Large intestine (tissue), 3 donors: ENCODE results near the gene ACO2. TPM values are rescaled to one million over a fixed set of nuclear protein-coding genes. Genes with fewer than 3 reads are reported as not detected.

ENCODE experiments used
- DNase-seq, 2 donors: peaks; one replicate each; pipeline versions ENCODE4 v3.0.0 to v3.0.0-alpha.2; 2013
- H3K27ac ChIP-seq: one replicate; pipeline ENCODE4 v1.5.1; 2013; ENCODE audit warnings: low read length
- H3K27me3 ChIP-seq: 2 replicates; pipeline ENCODE4 v1.6.1; 2013; ENCODE audit warnings: low read length; ENCODE audit not compliant: control insufficient read depth, insufficient read depth
- H3K36me3 ChIP-seq: 2 replicates; pipeline ENCODE4 v1.6.1; 2013; ENCODE audit warnings: low read length; ENCODE audit not compliant: control insufficient read depth, insufficient read depth
- H3K4me1 ChIP-seq: one replicate; pipeline ENCODE4 v1.6.1; 2013; ENCODE audit warnings: low read length; ENCODE audit not compliant: control insufficient read depth, insufficient read depth
- H3K4me3 ChIP-seq: one replicate; pipeline ENCODE4 v1.5.1; 2013; ENCODE audit warnings: low read length
- H3K9me3 ChIP-seq: one replicate; pipeline ENCODE4 v1.6.1; 2013; ENCODE audit warnings: mild to moderate bottlenecking, low read depth, low read length, moderate library complexity; ENCODE audit not compliant: control insufficient read depth
- WGBS: methylation state at CpG from one replicate; pipeline ENCODE4 v1.1.5; 2013; ENCODE audit warnings: low lambda C conversion rate; ENCODE audit not compliant: insufficient coverage; 5-methylcytosine and 5-hydroxymethylcytosine counted together
- polyA plus RNA-seq: library from polyadenylated mRNA; unstranded; fragments of 120-200 nt; gene quantifications from one replicate; pipeline ENCODE4 v1.2.1, GENCODE V29; 2013

The ACO2 gene
- polyA plus RNA-seq, 1 donor = 209 TPM

- peak overlapping the region; percentile 32 for H3K27ac ChIP-seq
- H3K4me1 ChIP-seq = no peaks in the 10 kb centered on the region
- no peak overlapping the region for H3K4me3 ChIP-seq
- no peaks in the 10 kb centered on the region for H3K27me3 ChIP-seq
- H3K9me3 ChIP-seq = no peaks in the 10 kb centered on the region
- H3K36me3 ChIP-seq = peaks cover 86% of the 10 kb centered on the region
- DNase-seq = no peak
- WGBS = 80% methylated on average over 1 of the region's 21 CpGs
These were observed 54.7 kb downstream of the ACO2 start for GRCh38 chr22:41523464-41524221.

DNA sequence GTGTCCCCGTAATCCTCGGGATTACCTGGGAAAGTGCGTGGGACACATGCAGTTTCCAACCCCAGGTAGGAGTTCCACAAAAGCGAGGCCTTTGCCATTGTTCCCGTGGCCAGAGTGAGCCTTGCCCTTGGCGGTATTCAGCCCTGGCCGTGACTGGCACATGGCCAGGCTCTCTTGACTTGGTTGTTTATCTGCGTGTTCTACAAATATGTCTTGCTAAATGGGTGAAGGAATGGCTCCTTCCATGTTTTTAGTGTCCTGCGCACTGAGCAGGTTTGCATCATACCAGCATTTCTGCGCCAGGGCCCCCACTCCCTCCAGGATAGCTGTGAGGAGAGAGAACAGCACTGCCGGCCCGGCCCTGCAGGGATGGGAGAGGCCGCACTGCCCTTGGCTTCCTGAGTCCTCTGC is 55.3 kb downstream of the ACO2 start:
- WGBS = 100% methylated on average over 2 of the region's 13 CpGs
- no peaks in the 10 kb centered on the region for H3K27me3 ChIP-seq

DNA sequence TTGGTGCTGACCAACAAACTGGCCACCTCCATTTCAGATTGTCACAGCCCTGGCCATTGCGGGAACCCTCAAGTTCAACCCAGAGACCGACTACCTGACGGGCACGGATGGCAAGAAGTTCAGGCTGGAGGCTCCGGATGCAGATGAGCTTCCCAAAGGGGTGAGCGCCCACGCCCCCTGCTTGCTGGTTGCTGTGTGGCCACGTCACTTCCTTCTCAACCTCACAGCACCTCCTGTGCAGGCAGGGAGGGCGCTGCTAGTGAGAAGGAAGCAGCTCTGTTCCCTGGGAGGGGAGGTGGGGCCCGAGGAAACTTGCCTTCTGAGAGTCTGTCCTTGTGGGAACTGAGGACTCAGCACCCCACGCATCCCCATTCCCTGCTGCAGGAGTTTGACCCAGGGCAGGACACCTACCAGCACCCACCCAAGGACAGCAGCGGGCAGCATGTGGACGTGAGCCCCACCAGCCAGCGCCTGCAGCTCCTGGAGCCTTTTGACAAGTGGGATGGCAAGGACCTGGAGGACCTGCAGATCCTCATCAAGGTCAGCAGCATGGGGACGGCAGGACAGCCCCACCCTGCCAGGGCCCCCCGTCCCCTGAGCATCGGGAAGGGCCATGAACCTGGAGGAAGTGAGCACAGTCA is 56.0 kb downstream of the ACO2 start:
- Histone ChIP-seq H3K4me1 (no peaks in the 10 kb centered on the region), H3K9me3 (no peaks in the 10 kb centered on the region), H3K27ac (peak overlapping the region; percentile 32), H3K36me3 (peaks cover 86% of the 10 kb centered on the region), H3K27me3 (no peaks in the 10 kb centered on the region), H3K4me3 (no peak overlapping the region)
- no peak for DNase-seq
- WGBS = no CpG with 5 or more reads among the region's 17 CpGs

More for the DNA sequence above, 55.3 kb downstream of the ACO2 start:
- H3K4me1 ChIP-seq = no peaks in the 10 kb centered on the region
- no peak for DNase-seq
- H3K9me3 ChIP-seq = no peaks in the 10 kb centered on the region
- H3K4me3 ChIP-seq = no peak overlapping the region
- H3K36me3 ChIP-seq = peaks cover 86% of the 10 kb centered on the region
- peak overlapping the region; percentile 32 for H3K27ac ChIP-seq

DNA sequence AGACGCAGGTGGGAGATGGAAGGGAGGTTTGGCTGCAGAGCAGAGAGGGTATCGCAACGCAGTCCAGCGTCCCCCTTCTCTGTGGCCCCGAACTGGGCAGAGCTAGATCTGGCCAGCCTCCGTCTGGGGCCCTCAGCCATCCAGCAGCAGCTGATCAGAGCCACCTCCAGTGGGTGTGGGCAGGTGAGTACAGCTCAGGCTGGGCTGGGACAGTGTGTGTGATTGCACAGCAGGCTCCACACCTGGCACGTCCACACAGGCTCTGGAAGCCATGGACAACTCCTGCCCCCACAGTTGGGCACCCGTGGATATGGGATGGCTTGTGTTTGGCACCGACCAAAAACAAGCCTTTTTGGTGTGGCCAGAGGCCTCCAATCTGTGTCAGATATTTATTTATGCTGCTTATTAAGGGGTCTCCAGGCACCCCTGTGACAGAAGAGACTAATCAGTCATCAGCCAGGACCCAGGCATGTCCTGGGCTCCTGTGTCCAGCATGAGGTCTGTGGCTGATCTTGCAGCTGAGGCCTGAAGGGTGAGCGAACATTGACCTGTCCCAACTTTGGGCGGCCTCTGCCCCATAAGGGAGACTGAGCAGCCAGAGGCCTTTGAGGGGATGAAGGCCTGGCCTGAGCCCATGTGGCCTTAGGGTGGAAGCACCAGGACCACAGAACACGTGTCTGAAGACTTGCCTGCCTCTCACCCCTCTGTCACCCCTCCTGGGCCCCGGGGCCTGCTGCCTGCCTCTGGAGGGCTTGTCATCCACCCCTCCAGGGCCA is 56.7 kb downstream of the ACO2 start:
- DNase-seq = no peak
- H3K27ac ChIP-seq = no peak overlapping the region
- H3K27me3 ChIP-seq = no peaks in the 10 kb centered on the region
- H3K4me1 ChIP-seq = no peaks in the 10 kb centered on the region
- peaks cover 88% of the 10 kb centered on the region for H3K36me3 ChIP-seq
- H3K9me3 ChIP-seq = no peaks in the 10 kb centered on the region
- no peak overlapping the region for H3K4me3 ChIP-seq
- WGBS = no CpG with 5 or more reads among the region's 13 CpGs

DNA sequence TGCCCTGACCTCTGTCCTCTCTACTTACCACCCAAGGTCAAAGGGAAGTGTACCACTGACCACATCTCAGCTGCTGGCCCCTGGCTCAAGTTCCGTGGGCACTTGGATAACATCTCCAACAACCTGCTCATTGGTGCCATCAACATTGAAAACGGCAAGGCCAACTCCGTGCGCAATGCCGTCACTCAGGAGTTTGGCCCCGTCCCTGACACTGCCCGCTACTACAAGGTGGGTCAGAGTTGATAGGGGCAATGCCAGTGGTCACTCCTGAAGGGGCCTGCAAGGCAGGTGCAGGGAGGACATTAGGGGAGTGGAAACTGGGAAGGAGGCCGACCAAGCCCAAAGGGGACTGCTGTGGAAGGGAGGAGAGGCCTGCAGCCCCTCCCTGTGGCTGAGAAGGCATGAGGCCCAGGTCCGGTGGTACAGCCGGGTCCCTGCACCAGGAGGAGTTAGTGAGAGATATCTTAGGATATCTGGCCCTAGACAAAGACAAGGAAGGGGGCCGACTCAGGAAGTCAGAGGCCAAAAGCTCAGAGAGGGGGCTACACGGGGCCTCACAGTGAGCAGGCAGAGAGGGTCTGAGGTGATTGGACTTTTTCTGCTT is 57.4 kb downstream of the ACO2 start:
- H3K27ac ChIP-seq = no peak overlapping the region
- no peak overlapping the region for H3K4me3 ChIP-seq
- no peaks in the 10 kb centered on the region for H3K4me1 ChIP-seq
- no CpG with 5 or more reads among the region's 12 CpGs for WGBS
- peaks cover 91% of the 10 kb centered on the region for H3K36me3 ChIP-seq
- H3K9me3 ChIP-seq = no peaks in the 10 kb centered on the region
- no peaks in the 10 kb centered on the region for H3K27me3 ChIP-seq
- DNase-seq = no peak

DNA sequence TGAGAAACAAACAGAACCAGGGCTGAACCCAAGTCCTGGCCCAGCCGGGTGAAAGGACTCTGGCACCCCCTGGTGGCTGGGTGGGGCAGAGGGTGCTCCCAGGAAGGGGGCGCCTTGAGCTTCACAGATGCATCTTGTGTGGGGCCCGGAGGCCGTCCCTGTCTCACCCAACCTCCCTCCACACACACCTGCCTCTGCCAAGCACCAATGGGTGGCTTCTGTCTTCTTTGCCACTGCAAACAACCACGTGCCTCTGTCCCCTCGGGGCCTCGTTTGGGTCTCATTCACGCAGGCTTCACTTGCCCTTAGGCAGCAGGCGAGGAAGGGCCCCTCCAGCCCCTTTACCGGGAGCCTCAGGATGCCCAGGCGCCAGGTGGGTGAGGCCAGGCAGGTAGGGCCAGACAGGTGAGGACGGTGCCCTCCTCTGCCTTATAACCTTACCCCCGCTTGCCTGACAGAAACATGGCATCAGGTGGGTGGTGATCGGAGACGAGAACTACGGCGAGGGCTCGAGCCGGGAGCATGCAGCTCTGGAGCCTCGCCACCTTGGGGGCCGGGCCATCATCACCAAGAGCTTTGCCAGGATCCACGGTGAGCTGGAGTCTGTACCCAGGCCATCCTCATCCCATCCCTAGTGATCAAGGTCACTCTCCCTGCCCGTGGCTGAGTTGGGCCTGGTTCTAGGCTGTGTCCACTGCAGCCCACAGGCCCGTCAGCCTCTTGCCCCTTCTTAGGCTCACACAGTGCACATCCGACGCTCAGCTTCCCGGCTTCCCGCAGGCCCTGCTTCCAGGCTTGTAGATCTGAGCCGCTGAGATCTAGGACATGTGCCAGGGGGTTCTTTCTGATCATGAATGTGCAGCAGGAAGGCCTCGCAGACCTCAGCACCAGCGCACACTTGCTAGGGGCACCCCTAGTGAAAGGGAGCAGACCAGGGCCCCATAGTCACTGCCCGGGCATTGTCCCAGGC is 58.2 kb downstream of the ACO2 start:
- Histone ChIP-seq H3K4me1 (peaks cover 4% of the 10 kb centered on the region), H3K9me3 (no peaks in the 10 kb centered on the region), H3K4me3 (no peak overlapping the region), H3K27ac (no peak overlapping the region), H3K36me3 (peaks cover 97% of the 10 kb centered on the region), H3K27me3 (no peaks in the 10 kb centered on the region)
- DNase-seq = no peak
- no CpG with 5 or more reads among the region's 32 CpGs for WGBS

DNA sequence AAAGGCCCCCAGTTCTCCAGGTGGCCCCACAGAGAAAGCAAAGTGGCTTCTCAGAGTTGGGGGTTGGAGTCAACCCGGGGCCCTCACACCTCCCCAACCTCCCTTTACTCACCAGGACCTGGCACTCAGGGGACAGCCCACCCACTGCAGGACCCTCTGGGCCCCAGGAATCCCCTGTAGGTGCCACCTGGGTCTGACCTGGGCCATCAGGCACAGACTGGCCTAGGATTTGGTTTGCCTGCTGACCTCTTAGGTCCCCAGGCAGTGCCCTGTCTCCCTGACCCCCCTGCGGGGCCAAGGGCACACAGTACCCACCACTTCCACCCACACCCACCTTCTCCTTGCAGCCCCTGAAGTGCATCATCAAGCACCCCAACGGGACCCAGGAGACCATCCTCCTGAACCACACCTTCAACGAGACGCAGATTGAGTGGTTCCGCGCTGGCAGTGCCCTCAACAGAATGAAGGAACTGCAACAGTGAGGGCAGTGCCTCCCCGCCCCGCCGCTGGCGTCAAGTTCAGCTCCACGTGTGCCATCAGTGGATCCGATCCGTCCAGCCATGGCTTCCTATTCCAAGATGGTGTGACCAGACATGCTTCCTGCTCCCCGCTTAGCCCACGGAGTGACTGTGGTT is 59.3 kb downstream of the ACO2 start:
- Histone ChIP-seq H3K36me3 (peaks cover 96% of the 10 kb centered on the region), H3K4me3 (no peak overlapping the region), H3K4me1 (peaks cover 12% of the 10 kb centered on the region), H3K27ac (no peak overlapping the region), H3K9me3 (no peaks in the 10 kb centered on the region), H3K27me3 (no peaks in the 10 kb centered on the region)
- 50% methylated on average over 1 of the region's 16 CpGs for WGBS
- no peak for DNase-seq

DNA sequence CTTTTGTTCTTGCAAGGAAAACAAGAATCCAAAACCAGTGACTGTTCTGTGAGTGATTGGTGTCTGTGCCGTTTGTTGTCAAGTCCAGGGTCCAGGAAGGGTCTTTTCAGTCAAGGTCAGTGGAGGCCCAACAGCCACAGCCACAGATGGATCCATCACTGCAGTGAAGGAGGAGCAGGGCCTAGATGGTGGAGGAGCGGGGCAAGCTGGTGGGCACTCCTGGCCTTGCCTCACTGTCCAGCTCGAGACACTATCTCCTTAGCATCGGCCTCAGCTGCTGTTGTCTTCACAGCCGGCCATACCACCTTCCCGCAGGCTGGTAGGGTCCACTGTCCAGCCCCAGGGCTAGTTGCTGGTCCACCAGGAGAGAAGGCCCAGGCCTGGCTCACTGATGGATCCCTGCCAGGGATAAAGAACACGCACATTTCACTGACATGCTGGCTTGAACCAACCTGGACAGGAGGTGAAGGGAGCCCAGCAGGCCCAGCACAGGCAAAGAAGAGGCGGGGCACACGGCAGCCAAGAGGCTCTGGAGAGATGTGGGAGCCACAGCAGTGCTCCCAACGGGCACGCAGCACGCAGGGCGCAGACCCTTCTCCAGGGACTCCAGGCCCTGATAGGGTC is 60.1 kb downstream of the ACO2 start:
- no peaks in the 10 kb centered on the region for H3K9me3 ChIP-seq
- H3K27me3 ChIP-seq = no peaks in the 10 kb centered on the region
- H3K36me3 ChIP-seq = peaks cover 94% of the 10 kb centered on the region
- H3K4me3 ChIP-seq = no peak overlapping the region
- H3K27ac ChIP-seq = no peak overlapping the region
- peaks cover 16% of the 10 kb centered on the region for H3K4me1 ChIP-seq
- WGBS = no CpG with 5 or more reads among the region's 13 CpGs
- no peak for DNase-seq
